HG03135 (cell line): Measurements from ENCODE around the gene NPTX2.
"Not testable (repeated sequence)": the region's sequence is repeated elsewhere in the genome, so short reads cannot be mapped to it uniquely, and the experiment has no call there.

Source experiments
- ATAC-seq: cut with Tn5 transposase; IDR thresholded peaks from one replicate; pipeline ENCODE4 v1.9.1; 2021; ENCODE audit warnings: mild to moderate bottlenecking, moderate library complexity; ENCODE audit not compliant: unreplicated experiment

The NPTX2 gene

GRCh38 chr7:98617051-98617959 is at the start of gene NPTX2:
NPTX2 (plus strand) TSS chr7:98617285; CDS start chr7:98617462, 177 bp downstream.
- ATAC-seq = no peak

- no peak for ATAC-seq
These were observed 49.1 kb upstream of the NPTX2 start for GRCh38 chr7:98567991-98568390.

- ATAC-seq = no peak
These were observed 48.2 kb upstream of the NPTX2 start for GRCh38 chr7:98568891-98569290.

- ATAC-seq = no peak
These were observed 47.3 kb upstream of the NPTX2 start for GRCh38 chr7:98569691-98570337.

- ATAC-seq = no peak
These were observed 46.1 kb upstream of the NPTX2 start for GRCh38 chr7:98571006-98571405.

- ATAC-seq = no peak
These were observed 45.1 kb upstream of the NPTX2 start for GRCh38 chr7:98571986-98572385.

- ATAC-seq = not testable (repeated sequence)
These were observed 44.4 kb upstream of the NPTX2 start for GRCh38 chr7:98572716-98573115.

GRCh38 chr7:98573816-98574215 is 43.3 kb upstream of the NPTX2 start:
- no peak for ATAC-seq

- no peak for ATAC-seq
These were observed 41.2 kb upstream of the NPTX2 start for GRCh38 chr7:98575878-98576277.

GRCh38 chr7:98584830-98585229 is 32.3 kb upstream of the NPTX2 start:
- no peak for ATAC-seq

GRCh38 chr7:98591926-98592325 is 25.2 kb upstream of the NPTX2 start:
- no peak for ATAC-seq

GRCh38 chr7:98594348-98594747 is 22.7 kb upstream of the NPTX2 start:
- no peak for ATAC-seq

- no peak for ATAC-seq
These were observed 22.3 kb upstream of the NPTX2 start for GRCh38 chr7:98594787-98595186.

- no peak for ATAC-seq
These were observed 18.1 kb upstream of the NPTX2 start for GRCh38 chr7:98598846-98599615.

GRCh38 chr7:98599886-98600285 is 17.2 kb upstream of the NPTX2 start:
- ATAC-seq = no peak

GRCh38 chr7:98602755-98603398 is 14.2 kb upstream of the NPTX2 start:
- no peak for ATAC-seq

- no peak for ATAC-seq
These were observed 13.7 kb upstream of the NPTX2 start for GRCh38 chr7:98603399-98603788.

GRCh38 chr7:98613601-98614425 is 3.3 kb upstream of the NPTX2 start:
- no peak for ATAC-seq

GRCh38 chr7:98616381-98617050 is 569 bp upstream of the NPTX2 start:
- ATAC-seq = no peak
